Measurements from ENCODE around the gene ZNF462. TPM values are rescaled to one million over a fixed set of nuclear protein-coding genes. Genes with fewer than 3 reads are reported as not detected.

Gene ZNF462
- total RNA-seq, 2 donors from 2014 or later, result 28.9 to 29.3 TPM

- Histone ChIP-seq H3K4me1 (no peaks in the 10 kb centered on the region), H3K36me3 (no peaks in the 10 kb centered on the region), H3K4me3 (no peak overlapping the region), H3K27me3 (no peaks in the 10 kb centered on the region), H3K9me3 (no peaks in the 10 kb centered on the region), H3K27ac (no peak overlapping the region), H3K9ac (ENCODE audit: low read depth in 2 of 2, low read length in 2 of 2) (no peak overlapping the region)
- intact Hi-C loops (cut with DNase I), result no loop called here
- DNase-seq, result no peak
- TF ChIP-seq CTCF (IDR thresholded peaks at IDR 0.05), result no peak
Observed at GRCh38 chr9:107018861-107019545, 156.0 kb downstream of the ZNF462 start.

GRCh38 chr9:107020040-107020530 lies 157.1 kb downstream of the ZNF462 start:
- Histone ChIP-seq H3K9ac (ENCODE audit: low read depth in 2 of 2, low read length in 2 of 2) (no peak overlapping the region), H3K27ac (no peak overlapping the region), H3K4me1 (no peaks in the 10 kb centered on the region), H3K4me3 (no peak overlapping the region), H3K36me3 (no peaks in the 10 kb centered on the region), H3K9me3 (no peaks in the 10 kb centered on the region), H3K27me3 (no peaks in the 10 kb centered on the region)
- no peak for TF ChIP-seq CTCF (IDR thresholded peaks at IDR 0.05)
- intact Hi-C loops (cut with DNase I), result no loop called here
- no peak for DNase-seq

- intact Hi-C loops (cut with DNase I), result no loop called here
- TF ChIP-seq CTCF (IDR thresholded peaks at IDR 0.05), result no peak
- Histone ChIP-seq H3K27me3 (no peaks in the 10 kb centered on the region), H3K36me3 (no peaks in the 10 kb centered on the region), H3K27ac (no peak overlapping the region), H3K4me3 (no peak overlapping the region), H3K9ac (ENCODE audit: low read depth in 2 of 2, low read length in 2 of 2) (no peak overlapping the region), H3K9me3 (no peaks in the 10 kb centered on the region), H3K4me1 (no peaks in the 10 kb centered on the region)
- no peak for DNase-seq
Observed at GRCh38 chr9:107024193-107024592, 161.2 kb downstream of the ZNF462 start.

GRCh38 chr9:107025260-107026035 lies 162.5 kb downstream of the ZNF462 start:
- Histone ChIP-seq H3K4me1 (no peaks in the 10 kb centered on the region), H3K27ac (no peak overlapping the region), H3K4me3 (no peak overlapping the region), H3K9ac (ENCODE audit: low read depth in 2 of 2, low read length in 2 of 2) (no peak overlapping the region), H3K27me3 (no peaks in the 10 kb centered on the region), H3K9me3 (no peaks in the 10 kb centered on the region), H3K36me3 (no peaks in the 10 kb centered on the region)
- intact Hi-C loops (cut with DNase I), result no loop called here
- no peak for DNase-seq
- no peak for TF ChIP-seq CTCF (IDR thresholded peaks at IDR 0.05)

GRCh38 chr9:107029146-107029545 lies 166.2 kb downstream of the ZNF462 start:
- H3K27ac ChIP-seq, result no peak overlapping the region
- intact Hi-C loops (cut with DNase I), result no loop called here
- H3K4me3 ChIP-seq, result no peak overlapping the region
- H3K4me1 ChIP-seq, result no peaks in the 10 kb centered on the region
- no peak for TF ChIP-seq CTCF (IDR thresholded peaks at IDR 0.05)
- no peaks in the 10 kb centered on the region for H3K27me3 ChIP-seq
- no peaks in the 10 kb centered on the region for H3K36me3 ChIP-seq
- no peaks in the 10 kb centered on the region for H3K9me3 ChIP-seq
- DNase-seq, result no peak
- H3K9ac ChIP-seq (ENCODE audit: low read depth in 2 of 2, low read length in 2 of 2), result no peak overlapping the region

All from colonic mucosa (tissue), 4 donors.